Activated T-cell treated with anti-CD3 and anti-CD28 coated beads, Interleukin-2, amount 50 U/mL, for 4 hours (primary cell): ENCODE measurements around the gene PDIK1L. TPM values are rescaled to one million over a fixed set of nuclear protein-coding genes. Genes with fewer than 3 reads are reported as not detected.

Experiments used
- ATAC-seq, 2 donors: fragments of 200-7000 bp; cut with Tn5 transposase; one replicate each; pipeline ENCODE4 v1.10.0; 2021
- DNase-seq: peaks from one replicate; pipeline ENCODE4 v3.0.0-alpha.2; 2020
- H3K27me3 Mint-ChIP-seq: one replicate; pipeline ENCODE4 v1.8.0; 2021; ENCODE audit warnings: low read depth, mixed read lengths
- H3K36me3 Mint-ChIP-seq: one replicate; pipeline ENCODE4 v1.8.0; 2022; ENCODE audit warnings: mixed read lengths; ENCODE audit not compliant: insufficient read depth
- H3K4me1 Mint-ChIP-seq: one replicate; pipeline ENCODE4 v1.8.0; 2021; ENCODE audit warnings: low read depth, mixed read lengths
- H3K4me3 Mint-ChIP-seq: one replicate; pipeline ENCODE4 v1.8.0; 2021; ENCODE audit warnings: mild to moderate bottlenecking, moderate library complexity, mixed read lengths
- H3K9me3 Mint-ChIP-seq: one replicate; pipeline ENCODE4 v1.8.0; 2021; ENCODE audit warnings: mixed read lengths
- total RNA-seq, 3 donors: library from RNA; stranded (reverse); gene quantifications; one replicate each; pipeline ENCODE4 v1.2.1, GENCODE V29; 2021

PDIK1L gene
- 10 to 100 TPM in 2 of 3 donors, 1 to 10 TPM in 1; 9.6 to 13.5 (median 12.2) TPM for total RNA-seq

GRCh38 chr1:26111530-26112406, at the start of gene PDIK1L:
TSS of gene PDIK1L (plus strand) at chr1:26111824. CDS start at chr1:26114309, 2,485 bp downstream.
- peaks cover 24% of the 10 kb centered on the region for H3K4me1 Mint-ChIP-seq
- ATAC-seq = peak; percentile 86 to 88
- no peaks in the 10 kb centered on the region for H3K9me3 Mint-ChIP-seq
- peak within 1 kb of the TSS; percentile 91 for H3K4me3 Mint-ChIP-seq
- peak; percentile 94 for DNase-seq
- H3K27me3 Mint-ChIP-seq = no peaks in the 10 kb centered on the region
- peaks cover 8% of the 10 kb centered on the region for H3K36me3 Mint-ChIP-seq

DNA sequence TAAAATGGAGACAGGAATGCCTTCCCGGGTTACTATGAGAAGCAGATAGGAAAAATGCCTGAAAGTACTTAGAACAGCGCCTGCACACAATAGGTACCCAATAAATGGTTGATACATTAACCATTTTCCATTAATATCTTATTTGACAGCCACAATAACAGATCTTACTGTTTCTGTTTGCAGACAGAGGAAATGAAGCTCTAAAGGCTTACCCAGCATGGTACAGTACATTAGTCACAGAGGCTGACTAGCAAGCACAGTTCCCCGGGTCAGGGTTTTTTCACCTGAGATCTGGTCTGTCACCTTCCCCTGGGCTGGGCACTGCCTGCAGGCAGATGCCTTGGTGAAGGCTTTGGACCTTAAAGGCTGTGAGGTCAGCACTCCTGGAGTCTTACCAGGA, 47.1 kb upstream of the PDIK1L start:
- DNase-seq = no peak
- Mint-ChIP-seq H3K4me3 (no peak overlapping the region), H3K4me1 (no peaks in the 10 kb centered on the region), H3K36me3 (no peaks in the 10 kb centered on the region), H3K27me3 (peaks cover 10% of the 10 kb centered on the region), H3K9me3 (no peaks in the 10 kb centered on the region)
- no peak for ATAC-seq

DNA sequence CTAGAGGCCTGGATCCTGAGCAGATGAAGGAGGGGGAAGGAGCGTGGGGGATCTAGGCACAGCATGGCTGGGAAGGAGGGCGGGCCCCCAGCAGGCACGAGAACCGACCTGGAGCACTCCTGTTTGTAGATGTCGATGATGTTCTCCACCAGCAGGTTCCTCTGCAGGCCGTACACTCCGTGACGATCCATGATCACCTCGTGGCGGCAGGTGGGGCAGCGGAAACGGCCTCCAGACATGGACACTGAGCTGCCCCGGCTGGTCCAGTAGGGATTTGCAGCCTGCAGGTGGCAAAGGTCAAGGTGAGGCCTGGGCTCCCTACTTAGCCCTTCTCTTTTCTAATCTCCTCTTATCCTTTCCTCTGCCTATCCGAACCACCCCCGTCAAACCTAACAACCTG, 45.5 kb upstream of the PDIK1L start:
- Mint-ChIP-seq H3K36me3 (no peaks in the 10 kb centered on the region), H3K4me1 (no peaks in the 10 kb centered on the region), H3K27me3 (peaks cover 6% of the 10 kb centered on the region), H3K4me3 (no peak overlapping the region), H3K9me3 (no peaks in the 10 kb centered on the region)
- no peak for DNase-seq
- ATAC-seq = no peak

- peaks cover 6% of the 10 kb centered on the region for H3K27me3 Mint-ChIP-seq
These were observed 44.8 kb upstream of the PDIK1L start for GRCh38 chr1:26066857-26067256.

GRCh38 chr1:26067432-26067911, 44.2 kb upstream of the PDIK1L start, which contains the start of gene TRIM63:
TSS of gene TRIM63 (minus strand) at chr1:26067630. CDS start at chr1:26067494, 136 bp downstream.
- H3K36me3 Mint-ChIP-seq = no peaks in the 10 kb centered on the region
- no peaks in the 10 kb centered on the region for H3K9me3 Mint-ChIP-seq
- no peak within 1 kb of the TSS for H3K4me3 Mint-ChIP-seq
- DNase-seq = no peak
- H3K27me3 Mint-ChIP-seq = peaks cover 11% of the 10 kb centered on the region
- H3K4me1 Mint-ChIP-seq = no peaks in the 10 kb centered on the region
- no peak for ATAC-seq

More at GRCh38 chr1:26066857-26067256, 44.8 kb upstream of the PDIK1L start:
- no peak for ATAC-seq
- no peak for DNase-seq
- Mint-ChIP-seq H3K36me3 (no peaks in the 10 kb centered on the region), H3K4me1 (no peaks in the 10 kb centered on the region), H3K4me3 (no peak overlapping the region), H3K9me3 (no peaks in the 10 kb centered on the region)

DNA sequence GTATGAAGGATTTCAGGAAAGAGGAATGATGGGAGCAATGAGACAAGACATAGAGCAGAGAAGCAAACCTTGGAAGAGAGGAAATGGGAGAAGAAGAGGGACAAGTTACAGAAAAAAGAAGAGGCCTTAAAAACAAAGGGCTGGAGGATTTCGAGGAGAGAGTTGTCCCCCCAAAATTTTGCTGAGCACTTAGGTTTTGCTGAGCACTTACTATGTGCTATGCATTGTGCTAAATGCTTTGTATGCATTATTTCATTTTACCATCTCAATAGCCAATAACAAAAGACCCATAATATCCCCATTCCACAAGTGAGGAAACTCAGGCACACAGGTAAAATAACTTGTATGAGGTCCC, 41.7 kb upstream of the PDIK1L start:
- H3K27me3 Mint-ChIP-seq = peaks cover 16% of the 10 kb centered on the region

GRCh38 chr1:26070296-26070962, 41.2 kb upstream of the PDIK1L start:
- ATAC-seq (no peak), DNase-seq (no peak)
- Mint-ChIP-seq H3K9me3 (no peaks in the 10 kb centered on the region), H3K4me1 (peaks cover 3% of the 10 kb centered on the region), H3K4me3 (no peak overlapping the region), H3K27me3 (peaks cover 16% of the 10 kb centered on the region), H3K36me3 (no peaks in the 10 kb centered on the region)

More for the DNA sequence above, 41.7 kb upstream of the PDIK1L start:
- H3K36me3 Mint-ChIP-seq = no peaks in the 10 kb centered on the region
- H3K9me3 Mint-ChIP-seq = no peaks in the 10 kb centered on the region
- no peak for ATAC-seq
- H3K4me3 Mint-ChIP-seq = no peak overlapping the region
- DNase-seq = no peak
- no peaks in the 10 kb centered on the region for H3K4me1 Mint-ChIP-seq

DNA sequence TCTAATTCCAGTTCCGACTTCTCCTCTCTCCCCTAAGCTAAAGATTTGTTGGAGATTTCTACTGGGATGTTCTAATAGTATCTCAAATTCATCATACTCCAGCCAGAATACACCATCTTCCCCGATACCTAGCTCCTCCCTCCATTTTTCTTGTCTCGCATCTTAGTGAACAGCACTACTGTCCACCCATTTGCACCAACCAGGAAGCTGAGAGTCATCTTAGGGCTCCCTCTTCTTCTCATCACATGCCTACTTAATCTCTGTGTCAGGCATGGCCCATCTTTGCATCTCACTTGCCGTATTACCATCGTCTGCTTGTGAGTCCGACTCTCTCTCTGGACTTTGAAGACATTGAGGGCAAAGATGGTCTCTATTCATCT, 40.7 kb upstream of the PDIK1L start:
- Mint-ChIP-seq H3K27me3 (peaks cover 16% of the 10 kb centered on the region), H3K4me1 (peaks cover 8% of the 10 kb centered on the region), H3K9me3 (no peaks in the 10 kb centered on the region), H3K4me3 (no peak overlapping the region), H3K36me3 (no peaks in the 10 kb centered on the region)
- no peak for ATAC-seq
- no peak for DNase-seq

GRCh38 chr1:26072305-26072704, 39.3 kb upstream of the PDIK1L start:
- Mint-ChIP-seq H3K27me3 (peaks cover 24% of the 10 kb centered on the region), H3K9me3 (no peaks in the 10 kb centered on the region), H3K4me3 (no peak overlapping the region), H3K36me3 (no peaks in the 10 kb centered on the region), H3K4me1 (peaks cover 10% of the 10 kb centered on the region)
- DNase-seq = no peak
- ATAC-seq = no peak

GRCh38 chr1:26075421-26076144, 36.0 kb upstream of the PDIK1L start:
- Mint-ChIP-seq H3K27me3 (peaks cover 20% of the 10 kb centered on the region), H3K9me3 (no peaks in the 10 kb centered on the region), H3K36me3 (no peaks in the 10 kb centered on the region), H3K4me3 (no peak overlapping the region), H3K4me1 (peaks cover 10% of the 10 kb centered on the region)
- DNase-seq (no peak), ATAC-seq (no peak)

DNA sequence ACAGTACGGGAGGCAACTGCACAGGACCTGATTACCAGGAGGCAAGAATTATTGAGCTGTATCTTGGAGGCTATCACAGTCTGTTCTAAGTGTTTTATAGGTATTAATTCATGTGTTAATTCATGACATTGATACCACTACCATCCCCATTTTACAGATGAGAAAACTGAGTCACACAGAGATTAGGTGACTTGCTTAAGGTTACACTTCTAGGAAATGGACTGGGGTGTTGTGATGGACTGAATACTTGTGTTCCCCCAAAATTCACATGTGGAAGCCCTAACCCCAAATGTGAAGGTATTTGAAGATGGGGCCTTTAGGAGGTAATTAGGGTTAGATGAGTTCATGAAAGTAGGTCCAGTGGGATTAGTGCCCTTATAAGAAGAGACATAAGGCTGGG, 34.1 kb upstream of the PDIK1L start:
- H3K4me1 Mint-ChIP-seq = peaks cover 10% of the 10 kb centered on the region
- H3K36me3 Mint-ChIP-seq = no peaks in the 10 kb centered on the region
- H3K9me3 Mint-ChIP-seq = no peaks in the 10 kb centered on the region
- ATAC-seq (no peak), DNase-seq (no peak)
- peaks cover 14% of the 10 kb centered on the region for H3K27me3 Mint-ChIP-seq
- H3K4me3 Mint-ChIP-seq = no peak overlapping the region

- no peak overlapping the region for H3K4me3 Mint-ChIP-seq
- peaks cover 10% of the 10 kb centered on the region for H3K4me1 Mint-ChIP-seq
- peaks cover 14% of the 10 kb centered on the region for H3K27me3 Mint-ChIP-seq
- DNase-seq (no peak), ATAC-seq (no peak)
- H3K36me3 Mint-ChIP-seq = no peaks in the 10 kb centered on the region
- H3K9me3 Mint-ChIP-seq = no peaks in the 10 kb centered on the region
These were observed 33.1 kb upstream of the PDIK1L start for GRCh38 chr1:26078286-26079177.

GRCh38 chr1:26079178-26079563, 32.5 kb upstream of the PDIK1L start:
- Mint-ChIP-seq H3K36me3 (no peaks in the 10 kb centered on the region), H3K27me3 (peaks cover 15% of the 10 kb centered on the region), H3K4me1 (peaks cover 10% of the 10 kb centered on the region), H3K4me3 (no peak overlapping the region), H3K9me3 (no peaks in the 10 kb centered on the region)
- DNase-seq (no peak), ATAC-seq (no peak)
